ENCODE results near the gene TEX19.

The TEX19 gene

GRCh38 chr17:82358465-82359350, at the start of gene TEX19:
Gene TEX19 (plus strand): TSS chr17:82359247. CDS start chr17:82362151, 2,904 bp downstream.
- no peak for DNase-seq (ENCODE audit: low spot score)

- peak; percentile 85 for DNase-seq (ENCODE audit: low spot score)
These were observed 49.1 kb upstream of the TEX19 start for GRCh38 chr17:82309656-82310570.

GRCh38 chr17:82310877-82311276, 48.2 kb upstream of the TEX19 start:
- DNase-seq (ENCODE audit: low spot score): no peak

GRCh38 chr17:82311971-82312370, 47.1 kb upstream of the TEX19 start:
- no peak for DNase-seq (ENCODE audit: low spot score)

- DNase-seq (ENCODE audit: low spot score): no peak
These were observed 45.6 kb upstream of the TEX19 start for GRCh38 chr17:82313195-82314011.

GRCh38 chr17:82314012-82314726, 44.9 kb upstream of the TEX19 start:
- DNase-seq (ENCODE audit: low spot score): no peak

- DNase-seq (ENCODE audit: low spot score): no peak
These were observed 44.1 kb upstream of the TEX19 start for GRCh38 chr17:82314727-82315605.

GRCh38 chr17:82315703-82316358, 43.2 kb upstream of the TEX19 start:
- no peak for DNase-seq (ENCODE audit: low spot score)

- no peak for DNase-seq (ENCODE audit: low spot score)
These were observed 42.2 kb upstream of the TEX19 start for GRCh38 chr17:82316651-82317393.

- DNase-seq (ENCODE audit: low spot score): no peak
These were observed 41.5 kb upstream of the TEX19 start, which contains the start of gene CD7 for GRCh38 chr17:82317394-82318168. Gene CD7 (minus strand): TSS chr17:82317608. CDS start chr17:82317495, 113 bp downstream.

GRCh38 chr17:82318169-82318498, 40.9 kb upstream of the TEX19 start:
- DNase-seq (ENCODE audit: low spot score): no peak

GRCh38 chr17:82318772-82319606, 40.1 kb upstream of the TEX19 start:
- no peak for DNase-seq (ENCODE audit: low spot score)

- DNase-seq (ENCODE audit: low spot score): no peak
These were observed 39.4 kb upstream of the TEX19 start for GRCh38 chr17:82319619-82320062.

GRCh38 chr17:82320140-82320840, 38.8 kb upstream of the TEX19 start:
- DNase-seq (ENCODE audit: low spot score): peak; percentile 73

- peak; percentile 81 for DNase-seq (ENCODE audit: low spot score)
These were observed 37.8 kb upstream of the TEX19 start for GRCh38 chr17:82320956-82321927.
